GM18505 (cell line): Measurements from ENCODE around the gene GIT1.
"Not testable (repeated sequence)": the region's sequence is repeated elsewhere in the genome, so short reads cannot be mapped to it uniquely, and the experiment has no call there.

Experiments
- ATAC-seq: cut with Tn5 transposase; IDR thresholded peaks from one replicate; pipeline ENCODE4 v1.9.1; 2021; ENCODE audit not compliant: unreplicated experiment
- POLR2A ChIP-seq: IDR thresholded peaks from 4 replicates; pipeline ENCODE4 v1.6.1; 2011; ENCODE audit warnings: borderline replicate concordance; ENCODE audit not compliant: insufficient read depth, insufficient read length; ENCODE audit errors: extremely low read depth

The GIT1 gene

GRCh38 chr17:29566473-29567303 lies 22.8 kb downstream of the GIT1 start, which contains the start of gene ABHD15:
Gene ABHD15 (minus strand): TSS chr17:29567037. CDS start chr17:29566966, 71 bp downstream.
- no peak for ATAC-seq
- TF ChIP-seq POLR2A, result no peak

- peak; percentile 9 for TF ChIP-seq POLR2A
- ATAC-seq, result no peak
These were observed 23.6 kb downstream of the GIT1 start for GRCh38 chr17:29565643-29566472.

- no peak for TF ChIP-seq POLR2A
- ATAC-seq, result no peak
These were observed 25.6 kb downstream of the GIT1 start for GRCh38 chr17:29563816-29564215.

- ATAC-seq, result no peak
- no peak for TF ChIP-seq POLR2A
These were observed 26.8 kb downstream of the GIT1 start for GRCh38 chr17:29562615-29563014.

GRCh38 chr17:29561554-29562517 lies 27.6 kb downstream of the GIT1 start:
- ATAC-seq, result no peak
- no peak for TF ChIP-seq POLR2A

- no peak for ATAC-seq
- TF ChIP-seq POLR2A, result no peak
These were observed 29.1 kb downstream of the GIT1 start for GRCh38 chr17:29560316-29560715.

GRCh38 chr17:29559640-29560039 lies 29.8 kb downstream of the GIT1 start:
- ATAC-seq, result no peak
- TF ChIP-seq POLR2A, result no peak

- ATAC-seq, result not testable (repeated sequence)
These were observed 31.3 kb downstream of the GIT1 start for GRCh38 chr17:29558139-29558538.

- no peak for ATAC-seq
- TF ChIP-seq POLR2A, result no peak
These were observed 31.7 kb downstream of the GIT1 start for GRCh38 chr17:29557739-29558116.

GRCh38 chr17:29557085-29557738 lies 32.2 kb downstream of the GIT1 start:
- no peak for TF ChIP-seq POLR2A
- ATAC-seq, result no peak

- no peak for ATAC-seq
- no peak for TF ChIP-seq POLR2A
These were observed 33.6 kb downstream of the GIT1 start for GRCh38 chr17:29555840-29556239.

- no peak for TF ChIP-seq POLR2A
- ATAC-seq, result no peak
These were observed 40.1 kb downstream of the GIT1 start for GRCh38 chr17:29549177-29549923.
